ENCODE results near the gene NATD1.

NATD1 gene

DNA sequence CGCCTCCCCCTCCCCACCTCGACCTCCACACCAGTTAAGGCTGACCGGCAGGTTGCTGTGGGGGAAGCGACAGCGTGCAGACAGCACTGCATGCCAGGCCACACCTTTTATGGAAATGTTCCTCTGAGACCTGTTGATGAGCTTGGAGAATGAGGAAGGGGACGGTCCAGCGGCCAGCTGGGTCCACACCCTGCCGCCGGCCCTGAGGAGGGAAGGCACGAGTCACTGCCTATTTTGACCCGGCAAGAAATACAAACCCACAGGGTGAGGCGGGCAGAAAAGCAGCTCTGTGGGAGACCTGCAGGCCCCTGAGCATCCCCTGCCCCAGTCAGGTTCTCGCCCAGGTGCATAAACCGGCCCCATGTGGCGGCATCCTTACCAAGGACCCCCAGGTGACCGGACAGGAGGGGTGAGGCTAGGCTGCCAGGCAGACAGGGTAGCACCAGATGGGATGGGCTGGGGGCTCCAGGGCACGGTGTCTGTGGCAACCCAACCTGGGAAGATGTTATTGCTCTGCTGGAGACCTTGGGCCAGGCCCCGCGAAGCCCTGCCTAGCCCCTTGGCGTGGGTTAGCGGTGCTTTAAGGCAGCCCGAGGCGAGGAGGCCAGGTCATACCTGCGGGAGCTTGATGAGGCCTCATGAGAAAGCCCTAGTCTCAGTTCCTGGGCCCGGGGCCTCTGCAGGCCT, 12.7 kb downstream of the NATD1 start:
- Histone ChIP-seq H3K4me2 (ENCODE audit: low read depth, low read length, poor library complexity, severe bottlenecking) (no peak overlapping the region), H3K9me2 (replicated peaks; ENCODE audit: low read depth, low read length) (no peaks in the 10 kb centered on the region), H4K20me1 (ENCODE audit: insufficient read depth, low read length, poor library complexity, severe bottlenecking) (no peaks in the 10 kb centered on the region)

DNA sequence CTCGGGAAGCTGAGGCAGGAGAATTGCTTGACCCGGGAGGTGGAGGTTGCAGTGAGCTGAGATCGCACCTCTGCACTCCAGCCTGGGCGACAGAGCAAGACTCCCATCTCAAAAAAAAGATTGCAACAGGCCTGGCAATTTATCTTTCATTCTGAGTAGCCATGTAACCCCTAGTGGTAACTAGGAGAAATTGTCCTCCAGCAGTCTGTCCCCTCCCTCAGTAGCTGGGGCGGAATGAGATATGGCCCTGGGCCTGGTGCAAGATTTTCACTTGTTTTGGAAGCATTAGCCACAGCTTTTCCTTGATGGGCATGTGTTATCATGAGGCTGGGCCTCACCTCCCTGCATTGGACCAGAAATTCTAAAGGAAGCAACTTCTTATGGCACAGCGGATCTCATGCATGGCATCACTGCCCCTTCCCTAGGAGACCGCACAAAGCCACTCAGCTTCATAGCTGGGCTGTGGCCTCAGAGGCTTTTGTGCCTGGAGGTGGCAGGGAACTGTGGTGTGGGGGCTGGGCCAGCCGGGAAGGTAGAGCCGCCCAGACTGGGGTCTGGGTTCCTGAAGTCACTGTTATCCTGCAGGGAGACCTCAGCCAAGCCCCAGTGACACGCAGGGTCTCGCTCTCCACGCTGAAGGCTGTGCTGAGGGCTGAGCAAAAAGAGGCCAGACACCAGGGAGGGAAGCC, 13.4 kb downstream of the NATD1 start:
- no peak overlapping the region for H3K9ac ChIP-seq (ENCODE audit: low read depth, low read length, poor library complexity, severe bottlenecking)
- no peak overlapping the region for H3K4me3 ChIP-seq (ENCODE audit: low read length, poor library complexity, severe bottlenecking)
- no peak overlapping the region for H3K4me2 ChIP-seq (ENCODE audit: low read depth, low read length, poor library complexity, severe bottlenecking)

More for the DNA sequence above, 12.7 kb downstream of the NATD1 start:
- Histone ChIP-seq H3F3A (ENCODE audit: low read depth) (no peaks in the 10 kb centered on the region), H3K4me3 (ENCODE audit: low read length, poor library complexity, severe bottlenecking) (no peak overlapping the region), H3K36me3 (ENCODE audit: insufficient read depth, low read length) (no peaks in the 10 kb centered on the region), H3K9ac (ENCODE audit: low read depth, low read length, poor library complexity, severe bottlenecking) (no peak overlapping the region), H3K79me2 (ENCODE audit: insufficient read depth, low read length) (no peaks in the 10 kb centered on the region), H3K27me3 (ENCODE audit: insufficient read depth, low read length, poor library complexity, severe bottlenecking) (no peaks in the 10 kb centered on the region), H3K9me3 (ENCODE audit: insufficient read depth, low read depth, low read length) (no peaks in the 10 kb centered on the region), H3K4me1 (ENCODE audit: insufficient read depth, low read length, poor library complexity, severe bottlenecking) (no peaks in the 10 kb centered on the region), H2AFZ (ENCODE audit: low read length) (no peak overlapping the region)
- TF ChIP-seq, protein P1, sequence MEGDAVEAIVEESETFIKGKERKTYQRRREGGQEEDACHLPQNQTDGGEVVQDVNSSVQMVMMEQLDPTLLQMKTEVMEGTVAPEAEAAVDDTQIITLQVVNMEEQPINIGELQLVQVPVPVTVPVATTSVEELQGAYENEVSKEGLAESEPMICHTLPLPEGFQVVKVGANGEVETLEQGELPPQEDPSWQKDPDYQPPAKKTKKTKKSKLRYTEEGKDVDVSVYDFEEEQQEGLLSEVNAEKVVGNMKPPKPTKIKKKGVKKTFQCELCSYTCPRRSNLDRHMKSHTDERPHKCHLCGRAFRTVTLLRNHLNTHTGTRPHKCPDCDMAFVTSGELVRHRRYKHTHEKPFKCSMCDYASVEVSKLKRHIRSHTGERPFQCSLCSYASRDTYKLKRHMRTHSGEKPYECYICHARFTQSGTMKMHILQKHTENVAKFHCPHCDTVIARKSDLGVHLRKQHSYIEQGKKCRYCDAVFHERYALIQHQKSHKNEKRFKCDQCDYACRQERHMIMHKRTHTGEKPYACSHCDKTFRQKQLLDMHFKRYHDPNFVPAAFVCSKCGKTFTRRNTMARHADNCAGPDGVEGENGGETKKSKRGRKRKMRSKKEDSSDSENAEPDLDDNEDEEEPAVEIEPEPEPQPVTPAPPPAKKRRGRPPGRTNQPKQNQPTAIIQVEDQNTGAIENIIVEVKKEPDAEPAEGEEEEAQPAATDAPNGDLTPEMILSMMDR (conservative IDR thresholded peaks at IDR 0.05; ENCODE audit: low read length), result no peak
- TF ChIP-seq EZH2phosphoT487 (IDR thresholded peaks at IDR 0.05; ENCODE audit: borderline replicate concordance), result no peak

DNA sequence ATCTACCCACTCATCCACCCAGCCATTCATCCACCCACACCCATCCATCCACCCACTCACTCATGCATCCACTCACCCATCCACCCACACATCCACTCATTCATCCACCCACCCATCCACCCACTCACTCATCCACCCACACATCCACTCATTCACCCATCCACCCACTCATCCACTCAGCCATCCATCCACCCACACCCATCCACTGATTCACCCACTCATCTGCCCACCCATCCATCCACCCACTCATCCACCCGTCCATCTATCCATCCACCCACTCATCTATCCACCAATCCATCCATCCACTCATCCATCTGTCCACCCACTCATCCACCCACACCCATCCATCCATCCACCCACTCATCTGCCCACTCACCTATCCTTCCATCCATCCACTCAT, 17.3 kb downstream of the NATD1 start:
- Histone ChIP-seq H3F3A (ENCODE audit: low read depth) (no peaks in the 10 kb centered on the region), H3K9me2 (replicated peaks; ENCODE audit: low read depth, low read length) (no peaks in the 10 kb centered on the region), H3K9ac (ENCODE audit: low read depth, low read length, poor library complexity, severe bottlenecking) (no peak overlapping the region), H3K4me3 (ENCODE audit: low read length, poor library complexity, severe bottlenecking) (no peak overlapping the region), H3K9me3 (ENCODE audit: insufficient read depth, low read depth, low read length) (no peaks in the 10 kb centered on the region), H3K27me3 (ENCODE audit: insufficient read depth, low read length, poor library complexity, severe bottlenecking) (no peaks in the 10 kb centered on the region), H3K79me2 (ENCODE audit: insufficient read depth, low read length) (no peaks in the 10 kb centered on the region), H3K4me2 (ENCODE audit: low read depth, low read length, poor library complexity, severe bottlenecking) (no peak overlapping the region), H3K36me3 (ENCODE audit: insufficient read depth, low read length) (no peaks in the 10 kb centered on the region), H2AFZ (ENCODE audit: low read length) (no peak overlapping the region), H3K4me1 (ENCODE audit: insufficient read depth, low read length, poor library complexity, severe bottlenecking) (no peaks in the 10 kb centered on the region), H4K20me1 (ENCODE audit: insufficient read depth, low read length, poor library complexity, severe bottlenecking) (no peaks in the 10 kb centered on the region)
- TF ChIP-seq, protein P1 (conservative IDR thresholded peaks at IDR 0.05; ENCODE audit: low read length), result no peak
- TF ChIP-seq EZH2phosphoT487 (IDR thresholded peaks at IDR 0.05; ENCODE audit: borderline replicate concordance), result no peak

More for the DNA sequence above, 13.4 kb downstream of the NATD1 start:
- Histone ChIP-seq H3F3A (ENCODE audit: low read depth) (no peaks in the 10 kb centered on the region), H4K20me1 (ENCODE audit: insufficient read depth, low read length, poor library complexity, severe bottlenecking) (no peaks in the 10 kb centered on the region), H3K79me2 (ENCODE audit: insufficient read depth, low read length) (no peaks in the 10 kb centered on the region), H3K27me3 (ENCODE audit: insufficient read depth, low read length, poor library complexity, severe bottlenecking) (no peaks in the 10 kb centered on the region), H3K36me3 (ENCODE audit: insufficient read depth, low read length) (no peaks in the 10 kb centered on the region), H3K9me3 (ENCODE audit: insufficient read depth, low read depth, low read length) (no peaks in the 10 kb centered on the region), H2AFZ (ENCODE audit: low read length) (no peak overlapping the region), H3K4me1 (ENCODE audit: insufficient read depth, low read length, poor library complexity, severe bottlenecking) (no peaks in the 10 kb centered on the region), H3K9me2 (replicated peaks; ENCODE audit: low read depth, low read length) (no peaks in the 10 kb centered on the region)
- TF ChIP-seq, protein P1 (conservative IDR thresholded peaks at IDR 0.05; ENCODE audit: low read length), result peak; percentile 60
- TF ChIP-seq EZH2phosphoT487 (IDR thresholded peaks at IDR 0.05; ENCODE audit: borderline replicate concordance), result no peak
